Cardiac fibroblast (primary cell): ENCODE data around the gene CAT.

Experiments used
- DNase-seq, 2 donors: peaks; one replicate each; pipeline versions ENCODE4 v3.0.0 to v3.0.0-alpha.2; 2010; ENCODE audit warnings: low read depth in 2 of 2
- H3K4me3 ChIP-seq, 2 donors: replicated peaks in 1 of 2; 1 replicate in 1 of 2; 2 replicates in 1 of 2; pipeline ENCODE4 v1.5.1; 2011; ENCODE audit warnings: low read depth in 2 of 2, low read length in 2 of 2, mild to moderate bottlenecking in 2 of 2, moderate library complexity in 1 of 2
- CTCF ChIP-seq: IDR thresholded peaks from one replicate; pipeline ENCODE4 v1.5.1; 2011; ENCODE audit warnings: low read depth, mild to moderate bottlenecking, low read length, inconsistent platforms

The CAT gene

DNA sequence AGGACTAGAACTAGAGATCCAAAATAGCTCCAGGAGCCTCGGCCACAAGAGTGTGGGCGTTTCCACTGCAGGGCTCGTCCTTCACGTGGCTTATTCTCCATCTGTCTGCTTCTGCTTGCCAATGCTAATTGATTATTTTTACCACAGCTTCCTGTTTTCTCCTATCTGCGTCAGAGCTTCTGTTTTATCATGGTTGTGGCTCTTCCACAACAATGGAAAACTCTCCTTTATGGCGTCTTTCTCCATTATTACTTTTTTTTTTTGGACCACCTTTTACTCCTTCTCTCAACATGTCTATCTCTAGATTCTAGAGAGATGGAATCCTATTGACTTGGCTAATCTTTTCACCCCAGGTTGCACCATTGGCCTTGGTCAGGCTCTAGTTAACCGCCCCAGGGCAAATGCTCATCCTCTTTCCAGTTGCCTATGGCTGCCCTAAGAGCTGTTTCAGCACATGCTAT is 25.9 kb downstream of the CAT start:
- TF ChIP-seq CTCF, result no peak
- no peak overlapping the region for H3K4me3 ChIP-seq
- no peak for DNase-seq

- DNase-seq, result peak in 1 of 2 donors; percentile 6
- no peak overlapping the region for H3K4me3 ChIP-seq
- TF ChIP-seq CTCF, result no peak
Observed at GRCh38 chr11:34466802-34467488, 28.2 kb downstream of the CAT start.

DNA sequence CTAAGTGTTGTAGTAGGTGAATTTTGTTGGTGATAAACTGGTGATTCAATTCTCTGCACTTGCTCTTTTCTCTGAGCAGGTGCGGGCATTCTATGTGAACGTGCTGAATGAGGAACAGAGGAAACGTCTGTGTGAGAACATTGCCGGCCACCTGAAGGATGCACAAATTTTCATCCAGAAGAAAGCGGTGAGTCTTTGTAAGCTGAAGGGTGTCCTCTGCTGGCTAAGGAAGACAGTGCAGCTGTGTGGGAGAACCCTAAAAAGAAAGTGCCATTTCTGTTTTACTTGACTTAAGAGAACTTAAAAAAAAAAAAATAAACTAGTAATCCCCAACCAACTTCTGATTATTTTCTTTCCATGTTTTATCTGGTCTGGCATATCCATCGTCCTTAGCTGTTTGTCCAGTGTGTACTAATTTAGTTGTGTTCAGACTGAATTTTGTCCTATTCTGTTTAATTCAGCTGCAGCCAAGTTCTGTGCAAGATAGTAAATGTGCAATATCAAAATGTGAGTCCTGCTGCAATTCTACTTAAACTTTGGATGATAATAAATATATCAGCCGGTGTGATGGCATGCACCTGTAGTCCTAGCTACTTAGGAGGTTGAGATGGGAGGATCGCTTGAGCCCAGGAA is 29.6 kb downstream of the CAT start:
- TF ChIP-seq CTCF, result peak; percentile 77
- H3K4me3 ChIP-seq, result no peak overlapping the region
- peak; percentile 31 to 53 for DNase-seq

- no peak for TF ChIP-seq CTCF
- H3K4me3 ChIP-seq, result no peak overlapping the region
- no peak for DNase-seq
Observed at GRCh38 chr11:34473603-34474169, 35.0 kb downstream of the CAT start.

GRCh38 chr11:34475656-34476055 is 36.9 kb downstream of the CAT start:
- no peak overlapping the region for H3K4me3 ChIP-seq
- TF ChIP-seq CTCF, result no peak
- no peak for DNase-seq

- no peak for TF ChIP-seq CTCF
- DNase-seq, result no peak
- no peak overlapping the region for H3K4me3 ChIP-seq
Observed at GRCh38 chr11:34476849-34477248, 38.1 kb downstream of the CAT start.
